Progenitor cell of endocrine pancreas (in vitro differentiated cells): ENCODE results near the gene TRIM67. TPM values are rescaled to one million over a fixed set of nuclear protein-coding genes. Genes with fewer than 3 reads are reported as not detected.
"Not testable (repeated sequence)": the region's sequence is repeated elsewhere in the genome, so short reads cannot be mapped to it uniquely, and the experiment has no call there.

Experiments used
- DNase-seq: peaks from one replicate; pipeline ENCODE4 v3.0.0; 2021; ENCODE audit warnings: low spot score; ENCODE audit not compliant: unreplicated experiment
- H3K27ac Mint-ChIP-seq: 2 replicates; pipeline ENCODE4 v1.8.0; 2021; ENCODE audit warnings: mild to moderate bottlenecking, moderate library complexity, mixed read lengths
- H3K27me3 Mint-ChIP-seq: 2 replicates; pipeline ENCODE4 v1.8.0; 2021; ENCODE audit warnings: mixed read lengths
- H3K36me3 Mint-ChIP-seq: 2 replicates; pipeline ENCODE4 v1.8.0; 2022; ENCODE audit warnings: mixed read lengths; ENCODE audit not compliant: insufficient read depth
- H3K4me1 Mint-ChIP-seq: 2 replicates; pipeline ENCODE4 v1.8.0; 2021; ENCODE audit warnings: low read depth, mixed read lengths
- H3K4me3 Mint-ChIP-seq: 2 replicates; pipeline ENCODE4 v1.8.0; 2021; ENCODE audit warnings: low read depth, mild to moderate bottlenecking, moderate library complexity, mixed read lengths
- H3K9me3 Mint-ChIP-seq: 2 replicates; pipeline ENCODE4 v1.8.0; 2021; ENCODE audit warnings: low read depth, mixed read lengths
- total RNA-seq: library from RNA; stranded (reverse); gene quantifications from 2 replicates; pipeline ENCODE4 v1.2.1, GENCODE V29; 2021
- TF ChIP-seq, protein P1 (sequence below): fragments of 200-600 bp; sonication (generic); IDR thresholded peaks from one replicate; pipeline ENCODE4 v1.5.0; 2021; ENCODE audit warnings: antibody characterized with exemption, mild to moderate bottlenecking; ENCODE audit not compliant: unreplicated experiment

The TRIM67 gene
- total RNA-seq, 1 donor from 2014 or later = 0.05 TPM

GRCh38 chr1:231151811-231152210 lies 10.0 kb upstream of the TRIM67 start:
- H3K27me3 Mint-ChIP-seq = peaks cover 16% of the 10 kb centered on the region
- no peak overlapping the region for H3K4me3 Mint-ChIP-seq
- TF ChIP-seq, protein P1, sequence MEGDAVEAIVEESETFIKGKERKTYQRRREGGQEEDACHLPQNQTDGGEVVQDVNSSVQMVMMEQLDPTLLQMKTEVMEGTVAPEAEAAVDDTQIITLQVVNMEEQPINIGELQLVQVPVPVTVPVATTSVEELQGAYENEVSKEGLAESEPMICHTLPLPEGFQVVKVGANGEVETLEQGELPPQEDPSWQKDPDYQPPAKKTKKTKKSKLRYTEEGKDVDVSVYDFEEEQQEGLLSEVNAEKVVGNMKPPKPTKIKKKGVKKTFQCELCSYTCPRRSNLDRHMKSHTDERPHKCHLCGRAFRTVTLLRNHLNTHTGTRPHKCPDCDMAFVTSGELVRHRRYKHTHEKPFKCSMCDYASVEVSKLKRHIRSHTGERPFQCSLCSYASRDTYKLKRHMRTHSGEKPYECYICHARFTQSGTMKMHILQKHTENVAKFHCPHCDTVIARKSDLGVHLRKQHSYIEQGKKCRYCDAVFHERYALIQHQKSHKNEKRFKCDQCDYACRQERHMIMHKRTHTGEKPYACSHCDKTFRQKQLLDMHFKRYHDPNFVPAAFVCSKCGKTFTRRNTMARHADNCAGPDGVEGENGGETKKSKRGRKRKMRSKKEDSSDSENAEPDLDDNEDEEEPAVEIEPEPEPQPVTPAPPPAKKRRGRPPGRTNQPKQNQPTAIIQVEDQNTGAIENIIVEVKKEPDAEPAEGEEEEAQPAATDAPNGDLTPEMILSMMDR = no peak
- no peak overlapping the region for H3K27ac Mint-ChIP-seq
- no peaks in the 10 kb centered on the region for H3K36me3 Mint-ChIP-seq
- H3K4me1 Mint-ChIP-seq = no peaks in the 10 kb centered on the region
- no peak for DNase-seq
- peaks cover 3% of the 10 kb centered on the region for H3K9me3 Mint-ChIP-seq

DNA sequence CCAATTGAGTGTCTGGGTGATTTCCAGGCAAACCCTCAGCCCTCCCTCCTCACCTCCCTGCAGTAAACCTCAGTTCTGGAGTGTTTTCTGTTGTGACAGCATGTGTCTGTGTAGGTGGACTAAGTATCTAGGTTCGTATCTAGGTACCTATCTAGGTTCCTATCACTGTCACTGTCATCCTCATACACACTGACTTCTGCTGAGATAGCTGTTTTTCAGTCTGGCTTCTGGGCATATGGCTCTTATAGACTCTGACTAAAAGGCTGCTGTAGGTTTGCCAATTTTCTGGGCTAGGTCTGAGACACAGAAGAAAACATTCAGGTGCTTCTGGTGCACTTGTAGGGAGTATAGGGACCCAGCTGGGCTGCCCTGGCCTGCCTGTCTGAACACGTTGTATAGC lies 8.1 kb upstream of the TRIM67 start:
- Mint-ChIP-seq H3K9me3 (peaks cover 3% of the 10 kb centered on the region), H3K4me1 (no peaks in the 10 kb centered on the region), H3K4me3 (no peak overlapping the region), H3K27ac (no peak overlapping the region), H3K27me3 (peaks cover 26% of the 10 kb centered on the region), H3K36me3 (no peaks in the 10 kb centered on the region)
- TF ChIP-seq, protein P1 = no peak
- DNase-seq = no peak

DNA sequence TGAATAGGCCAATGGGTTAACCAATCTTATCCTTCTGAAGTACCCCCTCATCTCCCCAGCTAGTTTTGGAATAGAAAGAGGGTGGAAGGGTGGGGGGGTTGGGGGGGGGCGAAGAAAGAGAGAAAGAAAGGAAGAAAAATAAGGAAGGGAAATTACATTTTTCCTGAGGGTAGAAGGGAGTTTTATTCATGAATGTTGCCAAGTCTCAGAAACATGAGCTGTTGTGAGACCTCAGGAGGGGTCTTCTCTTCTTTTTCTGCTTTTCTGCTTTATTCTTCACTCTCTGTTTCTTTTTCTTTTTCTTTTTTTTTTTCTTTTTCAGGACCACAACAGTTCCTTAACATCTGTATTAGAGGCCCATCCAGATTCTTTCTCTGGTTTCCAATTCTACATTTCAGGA lies 6.0 kb upstream of the TRIM67 start:
- Mint-ChIP-seq H3K4me1 (peaks cover under 1% of the 10 kb centered on the region), H3K4me3 (no peak overlapping the region)
- TF ChIP-seq, protein P1 = no peak

DNA sequence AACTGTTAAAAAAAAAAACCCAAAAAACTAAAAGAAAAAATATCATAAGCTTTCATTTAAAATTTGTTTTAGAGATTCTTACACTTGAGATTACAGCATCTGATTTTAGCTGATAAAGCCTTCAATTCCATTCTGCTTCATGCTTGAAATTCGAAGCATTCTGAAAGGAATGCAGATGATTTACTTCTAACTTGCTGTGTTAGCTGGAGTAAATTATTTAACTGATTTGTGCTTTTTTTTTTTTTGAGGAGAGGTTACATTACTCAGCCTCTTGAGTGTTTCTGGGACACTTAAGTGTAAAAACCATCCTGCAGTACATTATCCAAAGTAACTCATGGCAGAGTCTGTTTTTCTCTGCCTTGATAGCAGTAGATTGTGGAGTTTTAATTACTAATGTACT lies 4.5 kb upstream of the TRIM67 start:
- H3K27me3 Mint-ChIP-seq = peaks cover 56% of the 10 kb centered on the region
- no peak overlapping the region for H3K27ac Mint-ChIP-seq
- H3K4me3 Mint-ChIP-seq = no peak overlapping the region
- peaks cover 5% of the 10 kb centered on the region for H3K4me1 Mint-ChIP-seq
- H3K36me3 Mint-ChIP-seq = no peaks in the 10 kb centered on the region
- TF ChIP-seq, protein P1 = no peak
- DNase-seq = no peak
- H3K9me3 Mint-ChIP-seq = no peaks in the 10 kb centered on the region

More for the DNA sequence above, 6.0 kb upstream of the TRIM67 start:
- Mint-ChIP-seq H3K36me3 (no peaks in the 10 kb centered on the region), H3K27me3 (peaks cover 46% of the 10 kb centered on the region), H3K27ac (no peak overlapping the region), H3K9me3 (peaks cover 3% of the 10 kb centered on the region)
- DNase-seq = no peak

DNA sequence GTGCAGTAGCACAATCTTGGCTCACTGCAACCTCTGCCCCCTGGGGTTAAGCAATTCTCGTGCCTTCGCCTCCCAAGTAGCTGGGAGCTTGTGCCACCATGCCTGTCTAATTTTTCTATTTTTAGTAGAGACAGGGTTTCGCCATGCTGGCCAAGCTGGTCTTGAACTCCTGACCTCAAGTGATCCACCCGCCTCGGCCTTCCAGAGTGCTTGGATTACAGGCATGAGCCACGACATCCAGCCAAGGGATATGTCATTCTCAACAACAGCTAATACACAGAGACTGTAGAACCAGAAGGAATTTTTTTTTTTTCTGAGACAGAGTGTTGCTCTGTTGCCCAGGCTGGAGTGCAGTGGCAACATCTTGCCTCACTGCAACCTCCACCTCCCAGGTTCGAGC lies 3.7 kb upstream of the TRIM67 start:
- not testable (repeated sequence) for DNase-seq, H3K36me3 Mint-ChIP-seq, H3K4me1 Mint-ChIP-seq, H3K4me3 Mint-ChIP-seq, H3K27ac Mint-ChIP-seq, H3K9me3 Mint-ChIP-seq
- peaks cover 55% of the 10 kb centered on the region for H3K27me3 Mint-ChIP-seq

DNA sequence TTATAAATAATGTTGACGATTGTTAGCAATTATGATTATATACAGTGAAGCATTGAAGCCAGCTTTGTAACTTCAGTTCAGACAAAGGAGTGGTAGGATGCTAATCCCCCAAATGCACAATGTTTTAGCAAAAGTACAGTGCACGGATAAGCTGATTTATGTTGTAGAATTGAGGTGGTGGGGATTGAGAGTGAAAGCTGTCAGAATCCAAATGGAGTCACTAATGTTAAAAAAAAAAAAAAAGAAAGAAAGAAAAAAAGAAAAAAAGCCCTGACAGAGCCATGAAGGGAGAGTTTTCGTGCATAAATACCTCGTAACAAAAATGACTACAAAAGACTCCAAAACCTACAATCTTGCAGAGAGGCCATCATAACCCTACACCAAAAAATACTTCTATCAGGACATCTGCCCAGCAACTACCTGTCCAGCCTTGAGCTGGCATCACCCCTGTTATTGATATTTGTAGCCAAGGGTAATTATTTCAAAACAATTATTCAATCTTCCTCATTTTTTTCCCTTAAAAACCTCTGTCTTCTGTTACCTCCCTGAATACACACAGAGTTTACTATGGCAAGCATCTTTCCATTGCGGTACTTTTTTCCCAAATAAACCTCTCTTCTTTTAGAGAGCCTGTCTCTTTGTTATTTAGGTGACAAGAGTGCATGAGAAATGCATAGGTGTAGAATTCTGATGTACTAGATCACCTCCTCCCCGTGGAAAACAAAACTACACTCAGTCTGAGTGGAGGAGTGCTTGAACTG lies 2.5 kb upstream of the TRIM67 start:
- H3K36me3 Mint-ChIP-seq = no peaks in the 10 kb centered on the region

More for the DNA sequence above, 2.5 kb upstream of the TRIM67 start:
- Mint-ChIP-seq H3K9me3 (no peaks in the 10 kb centered on the region), H3K4me1 (peaks cover 5% of the 10 kb centered on the region), H3K4me3 (no peak overlapping the region), H3K27ac (no peak overlapping the region), H3K27me3 (peaks cover 63% of the 10 kb centered on the region)
- no peak for DNase-seq
- TF ChIP-seq, protein P1 = no peak
